Measurements from ENCODE around the gene AMER2. TPM values are rescaled to one million over a fixed set of nuclear protein-coding genes. Genes with fewer than 3 reads are reported as not detected.

Gene AMER2
- total and polyA plus RNA-seq, 2 experiments from 2014 or later = 0.31 to 0.76 TPM

GRCh38 chr13:25112695-25113255, 59.3 kb downstream of the AMER2 start (continued):
- no peak for TF ChIP-seq POLR2AphosphoS5 (IDR thresholded peaks at IDR 0.05; ENCODE audit: low read depth)
- no peak for TF ChIP-seq ETS1 (IDR thresholded peaks at IDR 0.05)
- TF ChIP-seq JUNB (IDR thresholded peaks at IDR 0.05; ENCODE audit: unreplicated experiment) = no peak

Small RNAs within 50 kb of the gene (small RNA-seq; reads per million reads assigned to genes)
- not detected for gene AL359757.1 (ENCODE audit: low replicate concordance)
- gene AL359757.2 (ENCODE audit: low replicate concordance) = not detected

Other genes with a start within 250 kb of the AMER2 start
- 0.58 and 1.2 TPM in 2 replicates for gene PABPC3, start 76.2 kb downstream of the AMER2 start, total RNA-seq (2014; rRNA removed; shearing (Covaris generic))
- 0.42 and 0.55 TPM in 2 replicates for gene PABPC3, start 76.2 kb downstream of the AMER2 start, polyA plus RNA-seq (2016; fragmentation: Nextera tagmentation; extraction: Ambion mirVana)
- 9.5 and 11.5 TPM in 2 replicates for gene MTMR6, start 115.2 kb upstream of the AMER2 start, total RNA-seq (2014; rRNA removed; shearing (Covaris generic))
- 3.4 and 4.6 TPM in 2 replicates for gene MTMR6, start 115.2 kb upstream of the AMER2 start, polyA plus RNA-seq (2016; fragmentation: Nextera tagmentation; extraction: Ambion mirVana)
- gene NUP58, start 129.3 kb upstream of the AMER2 start, total RNA-seq (2014; rRNA removed; shearing (Covaris generic)) = 79.5 and 91.8 TPM in 2 replicates
- gene NUP58, start 129.3 kb upstream of the AMER2 start, polyA plus RNA-seq (2016; fragmentation: Nextera tagmentation; extraction: Ambion mirVana) = 27.6 and 27.7 TPM in 2 replicates
- 8.8 and 9.0 TPM in 2 replicates for gene ATP8A2, start 199.7 kb upstream of the AMER2 start, total RNA-seq (2014; rRNA removed; shearing (Covaris generic))
- 5.7 and 6.3 TPM in 2 replicates for gene ATP8A2, start 199.7 kb upstream of the AMER2 start, polyA plus RNA-seq (2016; fragmentation: Nextera tagmentation; extraction: Ambion mirVana)

Measured in GM23338 (cell line).